NCI-H524 treated with DMSO at 0.1 percent for 48 hours (cell line): ENCODE measurements around the gene CSDE1.
A peak's percentile ranks its signal among the peaks of the same experiment; 100 is the strongest.
"Not testable (repeated sequence)": the region's sequence is repeated elsewhere in the genome, so short reads cannot be mapped to it uniquely, and the experiment has no call there.

Source experiments
- DNase-seq: peaks from one replicate; lab custom pipeline; 2025; lab: John Stamatoyannopoulos, UW

The CSDE1 gene

DNA sequence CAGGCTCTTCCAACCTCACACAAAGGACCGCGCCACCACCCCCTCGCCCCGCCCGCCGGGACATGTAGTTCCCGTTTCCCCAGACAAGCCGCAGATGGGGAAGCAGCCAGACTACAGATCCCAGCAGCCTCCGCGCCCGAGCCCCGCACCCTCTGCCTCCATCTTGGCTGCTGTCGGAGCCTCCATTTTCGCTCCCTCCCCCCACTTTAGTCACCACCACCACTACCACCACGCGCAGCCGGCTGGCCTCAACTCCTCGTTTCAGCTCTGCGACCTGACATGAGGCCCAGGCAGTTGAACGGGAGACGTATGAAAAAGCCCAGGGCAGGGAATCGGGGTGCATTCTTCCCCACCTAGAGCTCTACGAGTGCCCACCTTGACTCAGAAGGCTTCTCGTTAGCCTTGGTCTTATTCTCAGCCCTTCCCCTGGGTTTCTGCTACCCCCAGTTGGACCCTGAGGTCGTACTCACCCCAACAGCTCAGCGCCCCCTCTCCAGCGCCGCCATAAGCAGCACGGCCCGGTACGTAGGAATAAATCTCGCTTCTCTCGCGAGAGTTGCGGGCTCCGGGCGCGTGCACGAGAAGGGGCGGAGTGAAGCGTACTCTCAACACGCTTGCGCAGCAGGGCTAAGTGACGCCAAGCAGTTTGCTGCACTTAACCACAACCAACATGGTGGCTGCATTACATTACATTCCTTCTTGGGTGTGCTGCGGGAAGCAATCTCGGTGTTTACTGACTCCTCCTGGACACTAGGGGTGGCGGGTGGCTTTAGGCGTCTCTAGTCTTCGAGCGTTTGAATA, at the start of gene CSDE1:
Gene CSDE1 (minus strand): TSS at position 530 of the 801 bp plus-strand sequence. CDS start 18,094 bp downstream, outside the sequence.
- peak; percentile 83 for DNase-seq

DNA sequence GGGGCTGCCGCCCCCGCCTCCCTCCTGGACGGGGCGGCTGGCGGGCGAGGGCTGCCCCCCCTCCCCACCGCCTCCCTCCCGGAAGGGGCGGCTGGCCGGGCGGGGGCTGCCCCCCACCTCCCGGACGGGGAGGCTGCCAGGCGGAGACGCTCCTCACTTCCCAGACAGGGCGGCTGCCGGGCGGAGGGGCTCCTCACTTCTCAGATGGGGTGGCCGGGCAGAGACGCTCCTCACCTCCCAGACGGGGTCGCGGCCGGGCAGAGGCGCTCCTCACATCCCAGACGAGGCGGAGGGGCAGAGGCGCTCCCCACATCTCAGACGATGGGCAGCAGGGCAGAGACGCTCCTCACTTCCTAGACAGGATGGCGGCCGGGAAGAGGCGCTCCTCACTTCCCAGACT, 46.7 kb upstream of the CSDE1 start:
- not testable (repeated sequence) for DNase-seq

DNA sequence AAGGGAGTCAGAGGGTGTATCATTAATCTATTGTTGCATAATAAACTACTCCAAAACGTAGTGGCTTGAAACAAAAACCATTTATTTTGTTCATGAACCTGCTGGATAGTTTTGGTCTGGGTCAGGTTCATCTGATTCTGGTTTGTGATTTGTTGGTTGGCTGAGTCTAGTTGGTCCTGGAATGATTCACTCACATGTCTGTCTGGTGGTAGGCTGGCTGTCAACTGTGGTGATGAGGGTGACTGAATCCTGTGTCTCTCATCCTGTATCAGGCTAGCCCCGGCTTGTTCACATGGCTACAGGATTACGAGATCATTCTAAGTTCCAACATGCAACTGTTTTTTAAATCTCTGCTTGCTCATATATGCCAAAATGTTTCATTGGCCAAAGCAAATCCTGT, 45.2 kb upstream of the CSDE1 start:
- peak; percentile 6 for DNase-seq

DNA sequence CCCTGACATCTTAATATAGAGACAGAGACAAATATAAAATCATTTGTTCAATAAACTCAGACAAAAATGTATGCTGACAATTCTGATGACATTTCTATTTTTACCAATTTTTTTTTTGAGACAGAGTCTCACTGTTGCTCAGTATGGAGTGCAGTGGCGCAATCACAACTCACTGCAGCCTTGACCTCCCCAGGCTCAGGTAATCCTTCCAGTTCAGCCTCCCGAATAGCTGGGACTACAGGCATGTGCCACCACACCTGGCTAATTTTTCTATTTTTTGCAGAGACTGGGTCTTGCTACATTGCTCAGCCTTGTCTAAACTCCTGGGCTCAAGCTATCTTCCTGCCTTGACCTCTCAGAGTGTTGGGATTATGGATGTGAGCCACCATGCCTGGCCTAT, 36.3 kb upstream of the CSDE1 start:
- no peak for DNase-seq

DNA sequence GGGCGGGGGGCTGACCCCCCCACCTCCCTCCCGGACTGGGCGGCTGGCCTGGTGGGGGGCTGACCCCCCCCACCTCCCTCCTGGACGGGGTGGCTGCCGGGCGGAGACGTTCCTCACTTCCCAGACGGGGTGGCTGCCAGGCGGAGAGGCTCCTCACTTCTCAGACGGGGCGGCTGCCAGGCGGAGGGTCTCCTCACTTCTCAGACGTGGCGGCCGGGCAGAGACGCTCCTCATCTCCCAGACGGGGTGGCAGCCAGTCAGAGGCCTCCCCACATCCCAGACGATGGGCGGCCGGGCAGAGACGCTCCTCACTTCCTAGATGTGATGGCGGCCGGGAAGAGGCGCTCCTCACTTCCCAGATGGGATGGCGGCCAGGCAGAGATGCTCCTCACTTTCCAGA, 32.8 kb upstream of the CSDE1 start:
- not testable (repeated sequence) for DNase-seq

DNA sequence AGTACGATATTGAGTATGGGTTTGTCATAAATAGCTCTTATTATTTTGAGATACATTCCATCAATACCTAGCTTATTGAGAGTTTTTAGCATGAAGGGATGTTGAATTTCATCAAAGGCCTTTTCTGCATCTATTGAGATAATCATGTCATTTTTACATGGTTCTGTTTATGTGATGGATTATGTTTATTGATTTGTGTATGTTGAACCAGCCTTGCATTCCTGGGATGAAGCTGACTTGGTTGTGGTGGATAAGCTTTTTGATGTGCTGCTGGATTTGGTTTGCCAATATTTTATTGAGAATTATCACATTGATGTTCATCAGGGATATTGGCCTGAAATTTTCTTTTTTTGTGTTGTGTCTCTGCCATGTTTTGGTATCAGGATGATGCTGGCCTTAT, 28.7 kb upstream of the CSDE1 start:
- not testable (repeated sequence) for DNase-seq

DNA sequence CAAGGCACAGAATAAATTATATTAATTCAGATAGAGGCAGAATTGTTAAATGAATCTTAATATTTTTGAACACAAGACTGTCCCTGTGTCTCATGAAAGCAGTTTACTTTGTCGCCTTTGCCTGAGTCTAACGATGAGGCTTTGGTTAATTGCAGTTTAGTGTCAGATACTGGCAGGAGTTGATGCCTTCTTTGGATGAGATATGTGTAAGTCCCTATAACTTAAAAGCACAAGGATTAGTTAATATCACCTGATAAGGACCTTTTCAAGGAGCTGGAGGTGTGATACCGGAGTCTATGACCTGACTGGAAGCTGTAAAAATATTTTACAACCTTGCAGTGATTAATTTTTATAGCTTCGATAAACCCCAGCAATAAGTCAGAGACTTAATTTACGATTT, 24.7 kb upstream of the CSDE1 start:
- no peak for DNase-seq

DNA sequence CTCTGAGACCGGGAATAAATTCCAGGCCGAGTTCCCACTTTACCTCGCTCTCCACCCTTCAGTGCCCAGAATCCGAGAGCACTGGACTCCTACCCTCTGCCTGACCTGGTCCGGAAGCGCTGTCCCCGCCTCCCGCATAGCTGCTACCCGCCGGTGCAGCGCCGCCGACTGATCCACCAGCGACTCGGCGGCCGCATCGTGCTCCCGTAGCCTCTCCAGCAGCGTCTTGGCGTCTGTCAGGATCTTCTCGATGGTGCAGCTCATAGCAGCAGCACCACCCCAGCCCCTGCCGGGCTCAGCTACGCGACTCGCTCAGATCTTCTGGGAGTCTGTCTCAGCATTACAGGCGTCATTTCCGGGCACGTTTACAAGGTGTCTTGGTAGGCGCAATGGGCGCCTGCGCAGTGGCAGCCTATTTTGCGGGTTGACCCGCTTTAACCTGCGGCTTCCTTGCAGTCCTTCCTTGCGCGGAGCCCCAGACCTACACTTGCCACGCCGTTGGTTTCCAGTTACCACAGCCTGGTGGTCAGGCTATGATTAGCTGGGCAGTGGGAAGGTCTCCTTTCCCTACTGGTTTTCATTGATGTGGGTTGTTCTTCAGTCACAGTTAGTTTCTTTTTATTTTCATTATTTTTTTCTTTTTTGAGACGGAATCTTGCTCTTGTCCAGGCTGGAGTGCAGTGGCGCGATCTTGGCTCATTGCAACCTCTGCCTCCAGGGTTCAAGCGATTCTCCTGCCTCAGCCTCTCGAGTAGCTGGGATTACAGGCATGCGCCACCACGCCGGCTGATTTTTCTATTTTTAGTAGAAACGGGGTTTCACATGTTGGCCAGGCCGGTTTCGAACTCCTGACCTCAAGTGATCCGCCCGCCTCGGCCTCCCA, 22.8 kb upstream of the CSDE1 start, which contains the start of gene SIKE1:
Gene SIKE1 (minus strand): TSS at position 342 of the 883 bp plus-strand sequence. CDS start 78 bp downstream, at position 264.
- peak; percentile 74 for DNase-seq

DNA sequence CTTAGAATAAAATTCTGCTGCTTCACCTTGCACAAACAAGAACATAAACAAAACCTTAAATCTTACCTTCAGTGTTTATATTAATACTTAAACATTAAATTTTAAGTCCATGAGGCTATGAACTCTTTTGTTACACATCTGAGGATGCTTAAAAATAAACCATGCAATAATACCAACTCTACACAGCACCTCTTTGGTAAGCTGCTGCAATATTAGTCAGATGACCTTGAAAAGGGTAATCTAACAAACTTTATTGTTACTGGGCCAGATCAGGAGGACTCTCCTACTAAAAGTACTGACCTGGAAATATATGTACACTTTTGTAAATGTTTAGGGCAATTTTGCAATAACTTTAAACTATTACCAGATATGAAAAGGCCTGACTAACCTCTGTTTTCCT, 21.9 kb upstream of the CSDE1 start:
- DNase-seq: no peak

DNA sequence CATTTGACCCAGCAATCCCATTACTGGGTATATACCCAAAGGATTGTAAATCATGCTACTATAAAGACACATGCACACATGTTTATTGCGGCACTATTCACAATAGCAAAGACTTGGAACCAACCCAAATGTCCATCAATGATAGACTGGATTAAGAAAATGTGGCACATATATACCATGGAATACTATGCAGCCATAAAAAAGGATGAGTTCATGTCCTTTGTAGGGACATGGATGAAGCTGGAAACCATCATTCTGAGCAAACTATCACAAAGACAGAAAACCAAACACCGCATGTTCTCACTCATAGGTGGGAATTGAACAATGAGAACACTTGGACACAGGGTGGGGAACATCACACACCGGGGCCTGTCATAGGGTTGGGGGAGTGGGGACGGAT, 18.9 kb upstream of the CSDE1 start:
- not testable (repeated sequence) for DNase-seq

DNA sequence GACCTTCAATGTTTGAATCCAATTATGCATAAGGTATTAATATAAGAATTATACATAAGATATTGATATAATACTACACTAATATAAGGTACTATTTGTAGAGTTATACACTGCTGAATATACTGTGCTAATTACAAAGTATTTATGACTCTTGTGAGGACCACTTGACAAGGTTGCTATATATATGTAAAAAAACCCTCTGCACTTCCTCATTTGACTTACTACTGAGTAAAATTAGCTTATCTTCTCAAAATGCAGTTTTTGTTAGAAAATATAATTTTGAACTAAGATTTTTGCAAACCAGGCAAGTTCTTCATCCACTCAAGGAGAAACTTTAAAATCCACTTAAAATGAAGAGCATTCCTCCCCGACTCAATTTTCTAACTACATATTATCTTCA, 14.2 kb upstream of the CSDE1 start:
- no peak for DNase-seq

DNA sequence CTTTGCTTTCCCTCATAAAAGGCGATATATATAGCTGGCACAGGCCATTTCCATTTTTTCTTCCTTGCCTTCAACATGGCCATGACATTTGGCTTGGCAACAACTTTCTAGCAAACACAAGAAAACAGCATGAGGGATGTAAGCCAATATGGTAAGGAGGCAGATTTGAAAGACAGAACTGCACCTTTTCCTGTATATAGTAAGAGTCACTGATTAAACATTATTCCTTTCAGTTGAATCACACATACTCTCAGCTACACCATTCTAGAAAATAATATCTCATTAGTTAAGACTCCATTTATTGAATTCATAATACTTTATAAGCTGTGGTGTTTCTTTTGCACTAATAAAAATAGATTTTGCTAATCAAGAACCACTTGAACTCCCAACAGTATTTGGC, 13.2 kb upstream of the CSDE1 start:
- no peak for DNase-seq

DNA sequence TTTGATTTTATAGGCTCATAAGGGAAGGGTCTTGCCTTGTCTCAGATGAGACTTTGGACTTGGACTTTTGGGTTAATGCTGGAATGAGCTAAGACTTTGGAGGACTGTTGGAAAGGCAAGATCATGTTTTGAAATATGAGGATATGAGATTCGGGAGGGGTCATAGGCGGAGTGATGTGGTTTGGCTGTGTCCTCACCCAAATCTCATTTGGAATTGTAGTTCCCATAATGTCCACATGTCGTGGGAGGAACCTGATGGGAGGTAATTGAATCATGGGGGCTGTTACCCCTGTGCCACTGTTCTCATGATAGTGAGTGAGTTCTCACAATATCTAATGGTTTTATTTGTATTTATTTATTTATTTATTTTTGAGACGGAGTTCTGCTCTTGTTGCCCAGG, 6.9 kb upstream of the CSDE1 start:
- DNase-seq: no peak

DNA sequence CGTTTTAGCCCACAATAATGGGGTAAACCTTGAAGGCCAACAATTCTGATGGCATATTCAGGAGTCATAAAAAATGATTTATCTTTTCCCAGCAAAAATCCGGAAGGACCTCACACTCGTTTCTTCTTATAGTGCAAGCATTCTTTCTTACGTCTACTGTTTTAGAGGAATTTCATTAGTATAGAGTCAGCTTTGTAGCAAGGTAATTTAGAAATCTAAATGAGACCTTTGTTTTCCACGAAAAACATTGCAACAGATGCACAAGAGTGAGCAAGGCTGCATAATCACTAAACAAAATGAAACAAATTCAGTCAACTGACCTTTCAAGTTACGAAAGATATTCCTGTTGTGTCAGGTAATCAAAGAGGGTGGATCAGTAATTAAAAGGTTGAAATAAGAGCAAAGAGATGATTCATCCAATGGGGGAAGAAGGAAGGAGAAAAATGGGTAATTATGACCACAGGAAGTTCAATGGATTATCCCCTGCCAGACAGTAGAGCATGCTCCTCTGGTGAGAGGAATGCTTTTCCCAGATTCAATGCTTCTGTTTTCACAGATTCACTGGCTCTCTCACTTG, 560 bp upstream of the CSDE1 start:
- no peak for DNase-seq

DNA sequence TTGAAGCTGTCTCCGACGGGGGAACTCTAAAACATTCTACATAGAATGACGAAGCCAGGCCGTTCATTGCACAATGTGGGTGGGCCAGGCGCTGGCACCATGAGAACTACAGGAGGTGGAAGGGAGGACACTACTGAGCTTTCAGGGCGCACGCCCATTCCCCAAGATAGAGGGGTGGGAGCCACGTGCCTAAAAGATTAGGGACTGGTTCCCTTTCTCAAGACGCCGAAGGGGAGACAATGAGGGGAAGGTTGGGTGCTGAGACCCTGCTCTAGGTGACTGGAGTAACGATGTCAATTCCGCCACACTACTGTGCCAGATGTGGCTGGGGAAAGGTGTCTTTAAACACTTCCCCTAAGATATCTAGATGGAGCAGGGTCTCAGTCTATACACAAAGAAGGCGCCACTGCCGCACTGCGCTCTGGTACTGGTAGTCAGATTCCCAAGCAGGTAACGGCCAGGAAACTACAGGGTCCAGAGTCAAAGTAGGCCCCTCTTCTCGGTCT, 782 bp downstream of the CSDE1 start:
- no peak for DNase-seq

DNA sequence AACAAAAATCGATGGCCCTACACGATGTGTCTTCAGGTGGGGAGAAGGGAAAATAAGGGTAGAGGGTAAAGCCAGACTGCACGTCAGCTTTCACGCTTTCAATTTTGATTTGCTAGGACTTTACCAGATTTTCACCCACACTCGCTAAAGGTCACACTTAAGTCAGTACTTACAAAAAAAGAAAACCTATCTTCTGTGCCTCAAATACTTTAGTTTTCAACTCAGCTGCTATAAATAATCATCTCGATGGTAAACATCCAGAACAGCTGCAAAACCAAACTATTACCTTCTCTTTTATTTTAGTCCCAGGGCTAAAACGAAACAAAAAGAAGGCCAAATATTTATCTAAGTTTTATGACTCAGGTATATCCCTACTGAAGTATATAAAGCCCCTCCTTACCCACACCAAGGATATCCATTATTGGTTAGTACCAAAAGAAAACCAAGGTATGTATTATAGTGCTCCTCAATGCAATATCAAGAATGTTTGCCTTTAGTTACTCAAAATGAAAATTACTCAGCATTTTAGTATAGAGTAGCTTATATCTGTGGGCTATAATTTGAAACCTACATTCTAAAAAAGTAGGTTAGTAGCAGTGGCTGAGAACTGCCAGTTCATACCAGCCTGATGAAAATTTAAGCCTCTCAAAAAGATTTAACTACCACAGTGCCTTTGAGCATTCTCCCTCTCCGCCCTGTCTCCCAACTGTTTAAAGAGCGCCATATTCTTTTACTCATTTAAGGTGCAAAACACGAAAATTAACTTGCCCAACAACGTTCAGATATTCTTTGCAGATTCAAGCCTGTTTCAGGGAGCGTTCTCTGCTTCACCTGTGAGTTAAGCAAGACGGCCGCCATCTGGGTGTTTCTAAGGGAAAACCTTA, 1.5 kb downstream of the CSDE1 start:
- no peak for DNase-seq

DNA sequence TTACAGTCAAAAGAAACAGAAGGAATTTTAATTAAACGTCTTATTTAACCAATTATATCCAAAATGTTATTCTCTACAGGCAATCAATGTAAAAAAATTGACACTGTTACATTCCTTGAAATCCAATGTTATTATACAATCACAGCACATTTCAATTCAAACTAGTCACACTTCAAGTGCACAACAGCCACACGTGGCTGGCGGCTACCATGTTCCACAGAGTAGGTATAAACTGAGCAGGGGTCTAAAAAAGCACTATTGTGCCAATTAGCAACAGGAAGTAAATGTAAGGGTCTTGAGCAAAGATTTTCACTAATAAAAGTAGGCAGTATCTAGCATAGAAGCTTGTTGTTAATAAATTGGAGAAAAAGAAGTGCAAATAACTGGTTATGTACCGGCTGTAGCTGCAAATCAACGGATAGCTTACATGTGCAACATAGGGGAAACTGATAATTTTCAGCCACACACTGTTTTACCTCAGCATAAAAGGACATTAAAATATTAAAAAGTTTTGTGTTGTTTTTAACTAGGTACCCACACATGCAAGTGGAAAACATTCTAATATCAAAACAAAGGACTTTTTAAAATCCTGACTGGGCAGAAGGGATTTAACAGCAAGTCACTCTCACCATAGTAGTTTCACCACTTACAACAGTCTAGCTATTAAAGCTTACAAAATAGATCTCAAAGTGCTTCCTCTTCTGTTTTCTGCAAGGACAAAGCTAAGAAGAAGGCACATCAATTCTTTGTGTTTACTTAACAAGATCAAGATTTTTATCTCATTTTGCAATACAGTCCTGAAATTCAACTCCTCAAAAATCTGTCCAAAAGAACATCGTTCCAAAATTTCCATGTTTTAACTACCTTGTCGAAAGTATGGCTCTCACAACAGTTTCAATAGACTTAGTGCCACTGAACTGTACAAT, 2.5 kb downstream of the CSDE1 start:
- no peak for DNase-seq

DNA sequence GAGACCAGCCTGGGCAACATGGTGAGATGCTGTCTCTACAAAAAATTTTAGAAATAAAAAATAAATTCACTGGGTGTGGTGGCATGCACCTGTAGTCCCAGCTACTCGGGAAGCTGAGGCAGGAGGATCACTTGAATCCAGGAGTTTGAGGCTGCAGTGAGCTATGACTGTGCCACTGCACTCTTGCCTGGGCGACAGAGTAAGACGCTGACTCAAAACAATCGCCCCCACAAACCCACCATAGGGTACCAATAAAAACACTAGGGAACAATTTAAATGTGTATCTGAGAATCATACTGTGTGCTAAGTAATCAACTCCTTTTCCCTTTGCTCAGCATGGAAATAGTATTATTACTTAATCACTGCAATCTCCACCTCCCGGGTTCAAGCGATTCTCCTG, 4.1 kb downstream of the CSDE1 start:
- DNase-seq: not testable (repeated sequence)

DNA sequence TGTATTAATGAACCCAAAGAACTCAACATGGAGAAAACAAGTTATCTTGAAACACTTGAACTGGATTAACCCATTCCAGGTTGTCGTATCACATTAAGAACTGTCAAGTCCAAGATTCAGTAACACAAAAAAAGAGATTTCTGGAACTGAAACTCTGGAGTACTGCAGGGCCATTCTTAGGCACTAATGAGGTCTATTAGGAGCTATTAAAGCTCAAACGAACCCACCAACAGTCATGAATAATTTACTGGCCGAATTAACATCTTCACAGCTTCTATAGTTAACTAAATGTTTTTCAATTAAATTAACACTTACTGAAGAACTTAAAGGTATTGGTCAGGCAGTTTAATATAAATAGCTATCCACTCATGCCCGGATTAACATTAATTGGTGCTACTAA, 4.6 kb downstream of the CSDE1 start:
- DNase-seq: no peak

DNA sequence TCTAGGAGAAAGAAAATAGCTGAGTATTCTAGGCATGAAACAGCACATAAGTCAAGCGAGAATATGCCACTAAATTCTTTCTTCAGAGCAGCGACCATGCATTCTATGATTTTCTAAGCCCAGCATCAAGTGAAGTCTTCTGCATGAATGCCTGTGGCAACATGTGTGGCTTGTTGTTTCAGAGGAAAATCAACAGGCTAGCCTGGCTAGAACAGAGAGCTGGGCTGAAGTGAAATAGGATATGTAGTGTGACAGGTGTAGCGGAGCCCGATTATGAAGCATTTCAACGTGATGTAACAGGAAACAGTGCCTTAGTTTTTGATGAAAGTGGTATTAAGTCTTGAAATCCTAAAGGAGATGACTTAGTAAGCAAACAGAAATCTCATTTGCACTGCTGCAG, 7.0 kb downstream of the CSDE1 start:
- no peak for DNase-seq
